GOT3 (cell line): Measurements from ENCODE around the gene RTBDN.
"Not testable (repeated sequence)": the region's sequence is repeated elsewhere in the genome, so short reads cannot be mapped to it uniquely, and the experiment has no call there.

Source experiments
- DNase-seq: peaks from one replicate; lab custom pipeline; 2025; ENCODE audit warnings: mixed read lengths; lab: John Stamatoyannopoulos, UW

RTBDN gene

GRCh38 chr19:12817810-12818209 is 16.6 kb downstream of the RTBDN start:
- not testable (repeated sequence) for DNase-seq

DNA sequence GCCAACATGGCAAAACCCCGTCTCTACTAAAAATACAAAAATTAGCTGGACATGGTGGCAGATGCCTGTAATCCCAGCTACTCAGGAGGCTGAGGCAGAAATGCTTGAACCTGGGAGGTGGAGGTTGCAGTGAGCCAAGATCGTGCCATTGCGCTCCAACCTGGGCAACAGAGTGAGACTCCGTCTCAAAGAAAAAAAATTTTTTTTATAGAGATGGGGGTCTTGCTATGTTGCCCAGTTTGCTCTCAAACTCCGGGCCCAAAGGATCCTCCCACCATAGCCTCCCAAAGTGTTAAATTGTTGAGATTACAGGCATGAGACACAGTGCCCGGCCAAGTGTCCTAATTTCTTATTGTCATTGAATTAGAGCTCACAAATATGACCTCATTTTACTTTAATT is 17.2 kb downstream of the RTBDN start:
- not testable (repeated sequence) for DNase-seq

GRCh38 chr19:12815088-12815487 is 19.3 kb downstream of the RTBDN start:
- DNase-seq, result no peak

DNA sequence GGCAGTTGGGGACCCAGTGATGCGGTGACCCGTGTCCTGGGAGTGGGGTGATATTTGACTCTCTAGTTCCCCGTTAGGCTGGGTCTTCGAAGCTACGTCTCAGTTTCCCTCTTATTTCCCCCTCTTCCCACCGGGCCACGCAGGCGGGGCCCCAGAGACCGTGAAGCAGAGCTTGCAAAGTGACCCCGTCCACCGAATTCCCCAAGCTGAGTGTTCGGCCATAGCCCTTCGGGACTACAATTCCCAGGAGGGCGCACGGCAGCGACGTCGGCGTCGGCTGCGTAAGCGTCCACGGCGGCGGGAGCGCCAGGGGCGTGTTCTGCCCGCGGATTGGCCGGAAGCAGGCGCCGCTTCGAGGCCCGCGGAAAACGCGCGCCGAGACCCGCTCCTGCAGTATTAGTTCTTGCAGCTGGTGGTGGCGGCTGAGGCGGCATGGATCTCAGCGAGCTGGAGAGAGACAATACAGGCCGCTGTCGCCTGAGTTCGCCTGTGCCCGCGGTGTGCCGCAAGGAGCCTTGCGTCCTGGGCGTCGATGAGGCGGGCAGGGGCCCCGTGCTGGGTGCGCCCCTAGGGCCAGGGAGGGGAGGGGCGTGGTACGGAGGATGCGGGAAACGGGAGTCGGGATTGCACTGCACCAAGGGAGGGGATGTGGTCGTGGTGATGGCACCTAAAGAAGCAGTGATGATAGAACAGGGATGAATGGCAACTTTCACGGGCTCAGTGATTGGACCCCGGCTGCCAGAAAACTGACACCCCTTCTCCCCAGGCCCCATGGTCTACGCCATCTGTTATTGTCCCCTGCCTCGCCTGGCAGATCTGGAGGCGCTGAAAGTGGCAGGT is 27.9 kb downstream of the RTBDN start, which contains the start of gene RNASEH2A:
RNASEH2A (plus strand) TSS at position 343 of the 840 bp plus-strand sequence; CDS start at position 433, 90 bp downstream.
- peak; percentile 67 for DNase-seq

DNA sequence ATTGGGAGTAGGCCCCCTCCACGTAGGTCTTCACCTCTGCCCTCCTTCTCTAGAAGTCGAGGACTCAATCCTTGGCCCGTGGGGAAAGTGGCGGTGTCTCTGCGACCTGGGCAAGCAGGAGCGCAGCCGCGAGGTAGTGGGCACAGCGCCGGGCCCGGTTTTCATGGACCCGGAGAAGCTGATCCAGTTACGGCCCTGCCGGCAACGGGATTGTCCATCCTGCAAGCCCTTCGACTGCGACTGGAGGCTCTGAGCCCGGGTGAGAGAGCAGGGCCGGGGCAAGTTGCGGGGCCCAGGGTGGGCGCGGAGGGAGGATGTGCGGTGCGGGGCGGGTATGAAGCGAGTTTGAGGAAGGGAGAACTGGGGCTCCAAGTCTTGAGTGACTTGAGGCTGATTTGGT is 30.3 kb downstream of the RTBDN start:
- no peak for DNase-seq

DNA sequence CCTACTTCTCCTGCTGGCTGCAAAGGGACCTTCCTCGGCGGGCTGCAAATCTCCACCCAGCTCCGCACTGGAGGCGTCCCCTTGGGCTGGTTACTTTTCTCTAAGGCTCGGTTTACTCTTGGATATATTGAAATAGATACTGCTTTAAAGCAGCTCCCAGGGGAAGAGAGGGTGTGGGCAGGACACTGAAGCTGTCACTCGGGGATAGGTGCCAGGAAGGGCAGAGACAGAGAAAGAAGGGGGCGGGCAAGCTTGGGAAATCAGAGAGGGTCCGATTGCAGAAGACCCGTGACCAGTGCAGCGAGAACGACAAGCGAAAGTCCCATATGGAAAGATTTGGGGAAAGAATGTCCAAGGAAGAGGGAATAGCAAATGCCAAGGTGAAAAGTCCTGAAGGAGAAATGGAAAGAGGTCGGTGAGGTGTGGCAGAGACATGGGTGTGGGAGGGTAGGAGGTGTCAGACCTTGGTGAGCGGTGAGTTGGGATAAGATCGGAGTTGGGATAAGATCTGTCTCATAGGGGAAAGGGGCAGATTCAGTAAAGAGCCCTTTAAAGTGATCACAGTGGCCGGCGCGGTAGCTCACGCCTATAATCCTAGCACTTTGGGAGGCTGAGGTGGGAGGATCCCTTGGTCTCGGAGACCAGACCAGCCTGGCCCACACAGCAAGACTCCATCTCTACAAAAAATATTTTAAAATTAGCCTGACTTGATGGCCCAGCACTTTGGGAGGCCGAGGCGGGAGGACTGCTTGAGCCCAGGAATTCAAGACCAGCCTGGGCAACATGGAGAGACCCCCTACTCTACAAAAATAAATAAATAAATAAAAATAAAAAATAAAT is 31.9 kb downstream of the RTBDN start:
- no peak for DNase-seq

GRCh38 chr19:12801466-12802266 is 32.7 kb downstream of the RTBDN start, which contains the start of the genes PRDX2 and THSD8:
Gene PRDX2 (minus strand): TSS chr19:12801800. CDS start chr19:12801261, 539 bp downstream.
Gene THSD8 (plus strand): TSS chr19:12802069. CDS start chr19:12802072, 3 bp downstream.
- DNase-seq, result peak; percentile 42

GRCh38 chr19:12800923-12801465 is 33.4 kb downstream of the RTBDN start:
- DNase-seq, result no peak

DNA sequence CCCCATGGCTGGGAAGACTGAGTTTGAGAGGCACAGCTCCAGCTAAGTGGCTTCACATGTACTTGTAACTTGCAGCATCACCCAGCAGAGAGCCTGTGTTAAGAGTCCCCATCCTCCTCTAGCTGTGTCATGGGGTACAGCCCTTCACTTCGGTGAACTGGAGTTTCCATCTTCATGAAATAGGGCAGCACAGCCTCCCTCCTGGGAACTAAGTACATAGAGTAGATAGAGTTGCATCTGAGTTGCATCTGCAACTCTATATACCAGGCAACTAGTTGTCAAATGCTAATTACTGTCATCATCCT is 34.0 kb downstream of the RTBDN start:
- DNase-seq, result no peak

- no peak for DNase-seq
Observed at GRCh38 chr19:12799742-12800465, 34.5 kb downstream of the RTBDN start.

GRCh38 chr19:12797607-12798006 is 36.8 kb downstream of the RTBDN start:
- DNase-seq, result not testable (repeated sequence)

- no peak for DNase-seq
Observed at GRCh38 chr19:12797141-12797587, 37.2 kb downstream of the RTBDN start.

DNA sequence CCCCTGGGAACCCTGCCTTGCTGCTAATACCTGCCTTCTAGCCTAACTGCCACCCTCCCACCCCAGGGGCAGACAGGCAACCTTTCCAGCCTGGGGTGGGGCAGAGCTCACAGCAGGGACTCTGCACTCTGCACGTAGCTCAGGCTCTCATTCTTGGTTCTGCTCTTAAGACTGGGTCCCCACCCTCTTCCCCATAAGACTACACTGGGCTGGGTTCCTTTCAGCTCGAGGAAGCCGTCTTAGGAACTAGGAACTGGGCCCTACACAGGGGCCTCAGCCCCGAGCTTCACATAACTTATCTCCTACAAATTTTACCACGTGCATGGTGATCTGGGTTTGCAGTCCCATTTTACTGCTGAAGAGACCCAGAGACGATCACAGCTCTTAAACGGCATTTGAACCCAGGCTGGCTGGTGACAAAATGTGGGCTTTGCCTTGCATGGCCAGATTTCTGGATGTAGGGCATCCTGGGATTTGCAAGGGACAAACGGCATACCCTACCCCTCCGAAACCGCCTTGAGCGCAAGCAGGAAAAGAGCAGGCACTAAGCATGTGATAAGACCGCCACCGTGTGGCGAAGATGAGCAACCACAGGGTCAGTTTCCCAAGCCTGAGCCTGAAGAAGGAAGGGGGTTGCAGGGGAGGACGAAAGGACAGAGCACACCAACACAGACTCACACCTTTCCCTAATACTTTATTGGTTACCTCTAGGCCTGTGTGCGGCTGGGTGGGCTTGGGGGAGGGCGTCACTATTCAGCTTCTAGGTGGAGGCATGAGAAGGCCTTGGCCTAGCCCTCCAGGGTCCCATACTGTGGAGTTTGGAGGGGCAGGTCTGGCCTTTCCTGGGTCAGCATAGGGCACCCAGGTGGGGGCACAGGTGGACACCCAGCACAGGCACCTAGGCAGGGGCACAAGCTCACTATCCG is 38.0 kb downstream of the RTBDN start:
- no peak for DNase-seq

DNA sequence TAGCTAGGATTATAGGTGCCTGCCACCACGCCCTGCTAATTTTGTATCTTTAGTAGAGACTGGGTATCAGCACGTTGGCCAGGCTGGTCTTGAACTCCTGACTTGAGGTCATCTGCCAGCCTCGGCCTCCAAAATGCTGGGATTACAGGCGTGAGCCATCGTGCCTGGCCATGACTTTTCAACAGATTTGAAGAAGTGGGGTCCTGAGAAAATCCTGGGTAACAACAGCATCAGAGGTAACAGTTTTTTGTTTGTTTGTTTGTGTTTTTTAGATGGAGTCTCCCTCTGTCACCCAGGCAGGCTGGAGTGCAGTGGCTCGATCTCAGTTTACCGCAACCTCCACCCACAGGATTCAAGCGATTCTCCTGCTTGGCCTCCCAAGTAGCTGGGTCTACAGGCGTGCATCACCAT is 39.4 kb downstream of the RTBDN start:
- DNase-seq, result no peak

GRCh38 chr19:12794196-12794941 is 40.0 kb downstream of the RTBDN start:
- no peak for DNase-seq

DNA sequence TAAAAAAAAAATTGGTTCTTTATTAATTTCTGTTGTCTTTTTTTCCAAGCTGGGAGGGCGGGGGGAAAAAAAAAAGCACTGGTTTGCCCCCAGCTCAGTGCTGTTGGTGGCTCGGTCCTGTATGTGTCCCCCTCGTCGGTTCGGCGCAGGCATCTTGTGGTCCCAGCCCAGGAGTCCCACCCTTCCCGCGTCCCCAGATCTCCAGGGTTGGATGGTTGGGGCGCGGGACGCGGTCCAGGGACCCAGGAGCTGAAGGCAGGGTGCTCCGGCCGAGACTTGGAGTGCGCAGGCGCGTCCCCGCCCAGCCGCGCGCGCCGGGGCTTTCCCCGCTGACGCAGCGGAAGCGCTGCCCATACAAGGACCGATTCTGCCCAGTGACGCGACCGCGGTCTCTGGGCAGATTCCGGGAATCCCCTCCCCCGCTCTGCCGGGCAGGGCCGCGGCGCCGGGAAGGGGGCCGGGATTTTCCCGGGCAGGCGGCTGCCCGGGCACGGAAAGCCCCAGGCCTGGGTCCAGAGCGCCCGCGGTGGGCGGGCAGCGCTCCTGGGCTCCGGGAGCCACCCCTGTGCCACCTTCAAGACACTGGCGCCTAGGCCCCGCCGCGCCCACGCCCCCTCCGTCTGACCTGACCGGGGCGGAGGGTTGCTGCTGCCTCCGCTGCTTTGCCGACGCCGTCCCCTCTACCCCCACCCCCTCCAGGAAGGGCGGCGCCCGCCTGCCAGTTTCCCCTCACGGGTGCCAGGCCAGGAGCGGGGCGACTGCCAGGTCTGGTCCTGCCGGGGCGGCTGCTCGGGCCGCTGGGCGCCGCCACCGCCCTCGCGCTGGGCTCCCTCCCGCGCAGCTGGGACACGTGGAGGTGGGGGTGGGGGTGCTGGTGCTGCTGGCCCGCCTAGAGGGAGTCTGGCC is 40.8 kb downstream of the RTBDN start:
- DNase-seq, result peak; percentile 81

DNA sequence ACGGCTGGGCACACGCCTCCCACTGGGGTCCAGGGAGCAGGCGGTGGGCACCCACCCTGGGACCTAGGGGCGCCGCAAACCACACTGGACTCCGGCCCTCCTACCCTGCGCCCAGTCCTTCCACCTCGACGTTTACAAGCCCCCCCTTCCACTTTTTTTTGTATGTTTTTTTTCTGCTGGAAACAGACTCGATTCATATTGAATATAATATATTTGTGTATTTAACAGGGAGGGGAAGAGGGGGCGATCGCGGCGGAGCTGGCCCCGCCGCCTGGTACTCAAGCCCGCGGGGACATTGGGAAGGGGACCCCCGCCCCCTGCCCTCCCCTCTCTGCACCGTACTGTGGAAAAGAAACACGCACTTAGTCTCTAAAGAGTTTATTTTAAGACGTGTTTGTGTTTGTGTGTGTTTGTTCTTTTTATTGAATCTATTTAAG is 41.5 kb downstream of the RTBDN start:
- DNase-seq, result no peak
